ENCODE measurements around the gene GDF10. TPM values are rescaled to one million over a fixed set of nuclear protein-coding genes. Genes with fewer than 3 reads are reported as not detected.

The GDF10 gene
- total RNA-seq, 2 experiments from 2014 or later = 0.16 to 0.22 TPM

GRCh38 chr10:47317251-47317650, 17.3 kb downstream of the GDF10 start:
- no peaks in the 10 kb centered on the region for H3K9me3 Mint-ChIP-seq
- H3K27me3 Mint-ChIP-seq = no peaks in the 10 kb centered on the region
- H3K4me1 ChIP-seq (ENCODE audit: insufficient read depth, low read length) = peaks cover 3% of the 10 kb centered on the region
- CTCF ChIA-PET = no interaction called here
- no peak overlapping the region for H3K4me3 ChIP-seq (ENCODE audit: low read length)
- H3K9me3 ChIP-seq (ENCODE audit: control insufficient read depth in 1 of 2, insufficient read depth in 1 of 2, low read length in 2 of 2) = no peaks in the 10 kb centered on the region
- no peaks in the 10 kb centered on the region for H3K27me3 ChIP-seq (ENCODE audit: control insufficient read depth in 1 of 2, insufficient read depth in 2 of 2, low read length in 2 of 2)
- H3K4me3 Mint-ChIP-seq = no peak overlapping the region
- no peaks in the 10 kb centered on the region for H3K36me3 ChIP-seq (ENCODE audit: insufficient read depth, low read length)
- no peaks in the 10 kb centered on the region for H3K4me1 Mint-ChIP-seq (ENCODE audit: low read depth)
- TF ChIP-seq CTCF (IDR thresholded peaks at IDR 0.05) = no peak
- H3K27ac Mint-ChIP-seq = no peak overlapping the region
- intact Hi-C loops (cut with DNase I, micrococcal nuclease) = no loop called here
- no peaks in the 10 kb centered on the region for H3K36me3 Mint-ChIP-seq (ENCODE audit: low read depth)
- no peak for DNase-seq
- no peak for ATAC-seq (ENCODE audit: poor library complexity)
- no peak overlapping the region for H3K27ac ChIP-seq (ENCODE audit: low read depth in 1 of 2, low read length in 2 of 2)
- POLR2A ChIA-PET = no interaction called here

DNA sequence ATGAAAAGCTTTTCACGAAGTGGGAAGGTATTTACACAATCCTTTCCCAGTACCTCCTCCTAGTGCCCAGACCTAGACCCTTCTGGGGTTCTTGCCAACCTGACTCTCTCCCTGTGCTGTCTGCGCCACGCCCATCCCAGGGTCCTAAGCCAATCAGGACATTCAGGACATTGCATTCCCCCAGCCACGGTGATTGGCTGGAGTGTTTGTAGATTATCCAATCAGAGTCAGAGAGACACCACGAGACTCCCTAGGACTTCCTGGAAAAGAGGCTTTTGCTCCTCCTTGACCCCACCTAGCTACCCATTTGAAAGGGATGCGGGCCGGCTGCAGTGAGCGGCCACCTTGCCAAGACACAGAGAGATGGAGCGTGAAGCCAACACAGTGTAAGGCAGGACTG, 18.7 kb downstream of the GDF10 start:
- ChIA-PET POLR2A (no interaction called here), CTCF (interaction anchor here (1.1 kb wide), 1 partner anchor 22 kb away, joined by 3 read pairs; no protein-coding TSS in a partner anchor)
- no peaks in the 10 kb centered on the region for H3K4me1 ChIP-seq (ENCODE audit: insufficient read depth, low read length)
- no peaks in the 10 kb centered on the region for H3K4me1 Mint-ChIP-seq (ENCODE audit: low read depth)
- H3K36me3 ChIP-seq (ENCODE audit: insufficient read depth, low read length) = no peaks in the 10 kb centered on the region
- peaks cover 0 to 1% of the 10 kb centered on the region in 2 experiments for H3K27me3 ChIP-seq (ENCODE audit: control insufficient read depth in 1 of 2, insufficient read depth in 2 of 2, low read length in 2 of 2)
- ATAC-seq (ENCODE audit: poor library complexity) (no peak), DNase-seq (no peak)
- H3K9me3 ChIP-seq (ENCODE audit: control insufficient read depth in 1 of 2, insufficient read depth in 1 of 2, low read length in 2 of 2) = no peaks in the 10 kb centered on the region
- no peak overlapping the region for H3K4me3 Mint-ChIP-seq
- no peaks in the 10 kb centered on the region for H3K27me3 Mint-ChIP-seq
- H3K36me3 Mint-ChIP-seq (ENCODE audit: low read depth) = no peaks in the 10 kb centered on the region
- H3K27ac ChIP-seq (ENCODE audit: low read depth in 1 of 2, low read length in 2 of 2) = no peak overlapping the region
- intact Hi-C loops (cut with DNase I, micrococcal nuclease) = no loop called here
- H3K4me3 ChIP-seq (ENCODE audit: low read length) = no peak overlapping the region
- no peaks in the 10 kb centered on the region for H3K9me3 Mint-ChIP-seq
- no peak for TF ChIP-seq CTCF (IDR thresholded peaks at IDR 0.05)
- H3K27ac Mint-ChIP-seq = no peak overlapping the region

DNA sequence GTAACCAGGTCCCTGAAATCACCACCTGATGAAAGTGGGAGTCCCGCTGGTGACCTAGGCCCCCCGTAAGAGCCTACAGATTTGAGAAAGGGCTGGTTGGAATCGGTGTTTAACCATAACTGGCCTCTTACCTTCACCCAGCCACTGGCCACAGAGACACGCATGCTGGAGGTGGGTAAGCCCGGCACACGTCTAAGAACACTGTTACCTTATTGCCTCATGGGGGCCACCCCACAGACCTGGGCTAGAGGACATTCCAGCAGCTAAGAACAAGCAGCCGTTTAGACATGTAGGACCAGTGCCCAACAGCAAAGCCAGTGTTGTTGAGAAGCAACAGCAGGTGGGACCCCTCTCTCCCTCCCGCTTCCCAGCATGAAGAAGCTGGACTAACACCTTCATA, 19.8 kb downstream of the GDF10 start:
- Histone ChIP-seq H3K27me3 (ENCODE audit: control insufficient read depth in 1 of 2, insufficient read depth in 2 of 2, low read length in 2 of 2) (peaks cover 0 to 2% of the 10 kb centered on the region in 2 experiments), H3K4me3 (ENCODE audit: low read length) (no peak overlapping the region), H3K9me3 (ENCODE audit: control insufficient read depth in 1 of 2, insufficient read depth in 1 of 2, low read length in 2 of 2) (no peaks in the 10 kb centered on the region), H3K36me3 (ENCODE audit: insufficient read depth, low read length) (no peaks in the 10 kb centered on the region), H3K4me1 (ENCODE audit: insufficient read depth, low read length) (no peaks in the 10 kb centered on the region), H3K27ac (ENCODE audit: low read depth in 1 of 2, low read length in 2 of 2) (no peak overlapping the region)
- no peaks in the 10 kb centered on the region for H3K36me3 Mint-ChIP-seq (ENCODE audit: low read depth)
- ATAC-seq (ENCODE audit: poor library complexity) (no peak), DNase-seq (no peak)
- no peak overlapping the region for H3K4me3 Mint-ChIP-seq
- ChIA-PET CTCF (interaction anchor here (1.5 kb wide), 1 partner anchor 8 kb away, joined by 5 read pairs; no protein-coding TSS in a partner anchor), POLR2A (no interaction called here)
- H3K27me3 Mint-ChIP-seq = peaks cover 2% of the 10 kb centered on the region
- no peaks in the 10 kb centered on the region for H3K9me3 Mint-ChIP-seq
- H3K27ac Mint-ChIP-seq = no peak overlapping the region
- H3K4me1 Mint-ChIP-seq (ENCODE audit: low read depth) = no peaks in the 10 kb centered on the region
- TF ChIP-seq CTCF (IDR thresholded peaks at IDR 0.05) = no peak
- intact Hi-C loops (cut with DNase I, micrococcal nuclease) = no loop called here
